Stimulated activated CD4-positive, alpha-beta T cell treated with anti-CD3 and anti-CD28 coated beads, TNF-alpha, amount 100 ng/mL, for 48 hours (primary cell): ENCODE results near the gene UQCR11.

Experiments used
- DNase-seq, 3 donors: peaks; one replicate each; pipeline ENCODE4 v3.0.0-alpha.2; 2020; ENCODE audit warnings: low read depth in 3 of 3

The UQCR11 gene

GRCh38 chr19:1616875-1617274, 11.6 kb upstream of the UQCR11 start:
- DNase-seq: no peak

GRCh38 chr19:1616396-1616795, 11.1 kb upstream of the UQCR11 start:
- no peak for DNase-seq

GRCh38 chr19:1615156-1615765, 10.0 kb upstream of the UQCR11 start:
- no peak for DNase-seq

GRCh38 chr19:1613808-1614570, 8.7 kb upstream of the UQCR11 start:
- no peak for DNase-seq

GRCh38 chr19:1613146-1613545, 7.9 kb upstream of the UQCR11 start:
- no peak for DNase-seq

- no peak for DNase-seq
These were observed 7.1 kb upstream of the UQCR11 start for GRCh38 chr19:1612114-1613086.

GRCh38 chr19:1611353-1611752, 6.1 kb upstream of the UQCR11 start:
- DNase-seq: no peak

GRCh38 chr19:1610579-1610978, 5.3 kb upstream of the UQCR11 start:
- DNase-seq: no peak

GRCh38 chr19:1609680-1610474, 4.6 kb upstream of the UQCR11 start:
- no peak for DNase-seq

GRCh38 chr19:1609103-1609396, 3.8 kb upstream of the UQCR11 start:
- no peak for DNase-seq

- no peak for DNase-seq
These were observed 3.3 kb upstream of the UQCR11 start for GRCh38 chr19:1608359-1609102.

GRCh38 chr19:1606138-1606651, 933 bp upstream of the UQCR11 start:
- DNase-seq: no peak

- DNase-seq: no peak
These were observed 3.1 kb downstream of the UQCR11 start for GRCh38 chr19:1602091-1602707.

GRCh38 chr19:1601613-1602064, 3.6 kb downstream of the UQCR11 start:
- no peak for DNase-seq

- DNase-seq: no peak
These were observed 5.8 kb downstream of the UQCR11 start for GRCh38 chr19:1599460-1599846.

GRCh38 chr19:1598777-1599459, 6.3 kb downstream of the UQCR11 start:
- no peak for DNase-seq

GRCh38 chr19:1593501-1593772, 11.8 kb downstream of the UQCR11 start:
- no peak for DNase-seq

GRCh38 chr19:1592755-1593500, 12.3 kb downstream of the UQCR11 start, which contains the start of gene MBD3:
Gene MBD3, minus strand, starts transcription at chr19:1592865. Its CDS starts 234 bp downstream, at chr19:1592631.
- DNase-seq: peak; percentile 70 to 81 (median 75)
